GM12865 (cell line): ENCODE data around the gene AGGF1.
"Not testable (repeated sequence)": the region's sequence is repeated elsewhere in the genome, so short reads cannot be mapped to it uniquely, and the experiment has no call there.

ENCODE experiments used
- DNase-seq: peaks from one replicate; pipeline ENCODE4 v3.0.0; 2010; ENCODE audit warnings: low read depth
- H3K4me3 ChIP-seq: 2 replicates; pipeline ENCODE4 v1.5.1; 2011; ENCODE audit warnings: mild to moderate bottlenecking, low read depth, low read length, control low read depth
- TF ChIP-seq, protein P1 (sequence below): IDR thresholded peaks from 2 replicates; pipeline ENCODE4 v1.5.1; 2011; ENCODE audit warnings: low read length, control low read depth, low read depth, inconsistent platforms; ENCODE audit not compliant: insufficient read depth; ENCODE audit errors: missing control alignments

Gene AGGF1

DNA sequence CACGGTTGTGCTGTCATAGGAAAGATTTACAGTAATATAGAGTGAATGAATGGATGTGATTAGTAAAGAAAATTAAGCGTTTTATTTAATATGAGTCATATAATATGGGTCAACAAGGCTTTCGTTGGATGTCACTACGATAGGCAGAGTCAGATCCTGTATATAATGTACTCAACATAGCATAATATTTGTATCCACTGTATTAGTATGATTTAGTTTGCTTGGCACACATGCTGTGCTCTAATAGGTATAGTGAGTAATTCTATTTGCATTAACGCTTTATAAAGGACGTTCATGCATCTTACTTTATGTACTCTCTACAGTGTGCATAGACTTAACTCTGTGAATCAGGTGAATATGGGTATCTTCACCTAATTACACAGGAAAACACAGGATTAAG lies 35.9 kb upstream of the AGGF1 start:
- TF ChIP-seq, protein P1, sequence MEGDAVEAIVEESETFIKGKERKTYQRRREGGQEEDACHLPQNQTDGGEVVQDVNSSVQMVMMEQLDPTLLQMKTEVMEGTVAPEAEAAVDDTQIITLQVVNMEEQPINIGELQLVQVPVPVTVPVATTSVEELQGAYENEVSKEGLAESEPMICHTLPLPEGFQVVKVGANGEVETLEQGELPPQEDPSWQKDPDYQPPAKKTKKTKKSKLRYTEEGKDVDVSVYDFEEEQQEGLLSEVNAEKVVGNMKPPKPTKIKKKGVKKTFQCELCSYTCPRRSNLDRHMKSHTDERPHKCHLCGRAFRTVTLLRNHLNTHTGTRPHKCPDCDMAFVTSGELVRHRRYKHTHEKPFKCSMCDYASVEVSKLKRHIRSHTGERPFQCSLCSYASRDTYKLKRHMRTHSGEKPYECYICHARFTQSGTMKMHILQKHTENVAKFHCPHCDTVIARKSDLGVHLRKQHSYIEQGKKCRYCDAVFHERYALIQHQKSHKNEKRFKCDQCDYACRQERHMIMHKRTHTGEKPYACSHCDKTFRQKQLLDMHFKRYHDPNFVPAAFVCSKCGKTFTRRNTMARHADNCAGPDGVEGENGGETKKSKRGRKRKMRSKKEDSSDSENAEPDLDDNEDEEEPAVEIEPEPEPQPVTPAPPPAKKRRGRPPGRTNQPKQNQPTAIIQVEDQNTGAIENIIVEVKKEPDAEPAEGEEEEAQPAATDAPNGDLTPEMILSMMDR: no peak
- no peak for DNase-seq
- no peak overlapping the region for H3K4me3 ChIP-seq

DNA sequence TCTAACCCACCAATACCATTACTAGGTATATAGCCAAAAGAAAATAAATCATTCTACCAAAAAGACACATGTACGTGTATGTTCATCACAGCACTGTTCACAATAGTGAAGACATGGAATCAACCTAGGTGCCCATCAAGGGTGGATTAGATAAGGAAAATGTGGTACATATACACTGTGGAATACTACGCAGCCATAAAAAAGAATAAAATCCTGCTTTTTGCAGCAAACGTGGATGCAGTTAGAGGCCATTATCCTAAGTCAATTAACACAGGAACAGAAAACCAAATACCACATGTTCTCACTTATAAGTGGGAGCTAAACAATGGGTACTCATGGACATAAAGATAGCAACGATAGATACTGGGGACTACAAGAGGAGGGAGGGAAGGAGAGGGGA lies 32.0 kb upstream of the AGGF1 start:
- not testable (repeated sequence) for DNase-seq, H3K4me3 ChIP-seq

DNA sequence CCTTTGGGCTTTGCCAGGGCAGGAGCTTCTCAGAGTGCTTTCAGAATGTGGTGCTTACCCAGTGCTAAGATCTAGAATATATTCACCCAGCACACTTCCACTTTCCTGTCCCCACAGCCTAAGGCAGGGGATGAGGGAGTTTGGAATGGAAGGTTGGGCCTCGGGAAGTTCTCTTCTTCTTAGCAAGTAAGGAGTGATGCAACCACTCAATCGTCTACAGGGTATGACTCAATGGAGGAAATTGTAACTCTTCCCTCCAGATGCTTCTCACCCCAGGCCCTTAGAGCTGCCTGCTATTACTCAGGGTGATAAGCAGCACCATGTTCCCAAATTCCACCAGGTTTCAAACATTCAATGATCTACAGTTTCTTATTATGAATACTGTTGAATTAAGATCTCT lies 30.8 kb upstream of the AGGF1 start:
- no peak for DNase-seq
- H3K4me3 ChIP-seq: no peak overlapping the region
- TF ChIP-seq, protein P1: no peak

DNA sequence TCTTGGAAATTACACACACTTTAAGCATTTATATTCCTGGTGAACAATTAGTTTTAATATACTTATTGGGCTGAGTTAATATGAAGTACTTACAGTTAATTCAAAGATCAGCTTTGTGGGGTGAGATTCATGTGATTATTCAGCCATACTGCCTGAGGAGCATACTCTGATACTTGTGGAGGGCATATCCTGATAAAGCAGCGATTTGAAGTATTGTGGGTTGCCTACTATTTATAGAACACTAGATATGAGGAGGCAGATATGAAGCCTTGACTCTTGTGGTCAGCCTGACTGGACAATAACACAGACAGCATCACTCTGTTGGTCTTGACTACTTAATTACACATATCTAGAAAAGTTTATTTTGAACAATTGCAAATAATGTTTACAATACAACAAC lies 27.0 kb upstream of the AGGF1 start:
- TF ChIP-seq, protein P1: no peak
- no peak overlapping the region for H3K4me3 ChIP-seq
- DNase-seq: no peak

DNA sequence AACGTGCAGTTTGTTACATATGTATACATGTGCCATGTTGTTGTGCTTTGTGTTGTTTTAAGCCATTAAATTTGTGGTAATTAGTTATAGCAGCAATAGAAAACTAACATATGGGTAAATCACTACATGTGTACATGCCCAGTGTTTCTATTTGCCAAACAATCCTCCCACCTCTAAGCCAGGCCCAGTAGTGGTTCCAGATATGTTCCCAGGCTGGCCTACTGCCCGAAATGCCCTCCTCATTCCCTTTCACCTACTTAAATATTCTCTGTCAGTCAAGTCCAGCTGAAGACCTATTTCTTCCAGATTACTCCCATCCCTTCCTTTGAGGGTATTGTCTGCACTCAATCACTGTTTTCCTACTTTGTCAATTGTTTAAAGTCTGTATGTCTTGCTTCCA lies 24.1 kb upstream of the AGGF1 start:
- DNase-seq: no peak
- TF ChIP-seq, protein P1: no peak
- no peak overlapping the region for H3K4me3 ChIP-seq

DNA sequence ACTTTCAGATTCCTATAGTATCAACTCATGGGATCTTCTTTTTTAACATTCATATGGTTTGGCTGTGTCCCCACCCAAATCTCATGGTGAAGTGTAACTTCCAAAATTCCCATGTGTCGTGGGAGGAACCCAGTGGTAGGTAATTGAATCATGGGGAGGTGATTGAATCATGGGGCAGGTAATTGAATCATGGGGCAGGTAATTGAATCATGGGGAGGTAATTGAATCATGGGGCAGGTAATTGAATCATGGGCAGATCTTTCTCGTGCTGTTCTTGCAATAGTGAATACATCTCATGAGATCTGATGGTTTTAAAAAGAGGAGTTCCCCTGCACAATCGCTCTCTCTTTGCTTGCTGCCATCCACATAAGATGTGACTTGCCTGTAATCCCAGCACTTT lies 21.8 kb upstream of the AGGF1 start:
- DNase-seq: no peak
- no peak overlapping the region for H3K4me3 ChIP-seq
- TF ChIP-seq, protein P1: no peak

DNA sequence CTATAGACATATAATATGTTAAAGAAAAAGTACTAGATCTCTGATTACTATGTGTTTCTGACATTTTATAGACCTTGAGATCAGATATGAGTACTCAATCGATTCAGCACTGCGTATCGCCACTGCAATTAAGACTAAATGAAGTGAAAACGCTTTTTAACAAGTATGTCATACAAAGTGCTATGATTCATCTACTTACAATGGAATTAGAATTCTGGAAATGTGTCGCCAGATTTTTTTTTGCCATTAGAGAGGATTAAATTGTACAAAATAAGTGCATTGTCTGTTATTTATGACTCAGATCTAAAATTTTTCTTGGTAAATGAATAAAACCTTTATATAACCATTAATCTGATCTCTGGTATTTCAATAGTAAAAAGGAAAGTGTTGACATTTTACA lies 20.0 kb upstream of the AGGF1 start:
- no peak for DNase-seq
- no peak overlapping the region for H3K4me3 ChIP-seq
- TF ChIP-seq, protein P1: no peak

DNA sequence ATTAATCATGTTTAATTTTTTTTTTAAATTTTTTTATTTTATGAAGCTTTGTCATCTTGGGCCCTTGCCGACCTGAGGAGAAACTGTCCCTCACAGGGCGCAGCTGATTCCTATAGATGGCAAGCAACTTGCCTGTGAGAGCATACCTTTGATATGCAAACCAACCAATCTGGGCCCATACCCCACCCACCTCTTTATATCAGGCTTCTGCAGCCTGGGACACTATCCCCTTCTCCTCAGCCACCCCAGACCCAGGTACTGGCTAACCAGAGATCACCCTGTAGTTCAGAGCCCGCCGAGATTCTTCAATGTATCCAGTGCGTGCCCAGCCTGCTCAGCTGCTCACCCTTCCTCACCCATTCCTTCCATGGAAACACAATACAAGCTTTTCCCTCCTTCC lies 18.7 kb upstream of the AGGF1 start:
- DNase-seq: no peak
- TF ChIP-seq, protein P1: no peak
- no peak overlapping the region for H3K4me3 ChIP-seq
